VCaP (cell line): ENCODE data around the gene ANKMY1.

Experiments used
- H3K27ac ChIP-seq: fragments of 450-650 bp; 2 replicates; pipeline ENCODE4 v1.5.1; 2017
- TF ChIP-seq, protein P1 (sequence below): fragments of 450-650 bp; conservative IDR thresholded peaks from 2 replicates; pipeline ENCODE4 v1.5.1; 2017; ENCODE audit warnings: mild to moderate bottlenecking, moderate library complexity

Gene ANKMY1

DNA sequence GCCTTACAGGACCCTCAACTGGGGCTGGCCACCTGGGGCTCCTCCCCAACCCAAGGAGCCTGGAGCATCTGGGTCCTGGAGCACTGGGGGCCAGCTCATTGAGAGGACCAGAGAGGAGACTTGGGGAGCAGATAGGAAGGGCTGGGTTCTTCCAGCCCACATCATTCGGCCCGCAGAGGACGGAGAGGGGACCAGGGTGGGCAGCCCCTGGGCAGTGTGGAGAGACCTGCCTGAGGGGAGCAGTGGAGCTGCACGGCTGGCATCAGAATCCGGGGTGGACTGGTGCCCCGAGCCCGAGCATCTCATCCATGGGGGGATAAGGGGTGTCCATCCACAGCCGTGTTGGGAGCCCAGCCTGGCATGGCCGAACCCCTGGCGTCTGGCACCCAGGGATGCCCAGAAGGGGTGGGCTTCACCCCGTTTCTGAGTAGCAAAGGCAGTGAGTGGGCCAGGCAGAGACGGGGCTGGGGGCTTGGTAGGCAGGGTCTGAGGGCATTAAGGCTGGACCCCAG, 111.1 kb downstream of the ANKMY1 start:
- TF ChIP-seq, protein P1, sequence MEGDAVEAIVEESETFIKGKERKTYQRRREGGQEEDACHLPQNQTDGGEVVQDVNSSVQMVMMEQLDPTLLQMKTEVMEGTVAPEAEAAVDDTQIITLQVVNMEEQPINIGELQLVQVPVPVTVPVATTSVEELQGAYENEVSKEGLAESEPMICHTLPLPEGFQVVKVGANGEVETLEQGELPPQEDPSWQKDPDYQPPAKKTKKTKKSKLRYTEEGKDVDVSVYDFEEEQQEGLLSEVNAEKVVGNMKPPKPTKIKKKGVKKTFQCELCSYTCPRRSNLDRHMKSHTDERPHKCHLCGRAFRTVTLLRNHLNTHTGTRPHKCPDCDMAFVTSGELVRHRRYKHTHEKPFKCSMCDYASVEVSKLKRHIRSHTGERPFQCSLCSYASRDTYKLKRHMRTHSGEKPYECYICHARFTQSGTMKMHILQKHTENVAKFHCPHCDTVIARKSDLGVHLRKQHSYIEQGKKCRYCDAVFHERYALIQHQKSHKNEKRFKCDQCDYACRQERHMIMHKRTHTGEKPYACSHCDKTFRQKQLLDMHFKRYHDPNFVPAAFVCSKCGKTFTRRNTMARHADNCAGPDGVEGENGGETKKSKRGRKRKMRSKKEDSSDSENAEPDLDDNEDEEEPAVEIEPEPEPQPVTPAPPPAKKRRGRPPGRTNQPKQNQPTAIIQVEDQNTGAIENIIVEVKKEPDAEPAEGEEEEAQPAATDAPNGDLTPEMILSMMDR, result no peak
- H3K27ac ChIP-seq, result no peak overlapping the region

DNA sequence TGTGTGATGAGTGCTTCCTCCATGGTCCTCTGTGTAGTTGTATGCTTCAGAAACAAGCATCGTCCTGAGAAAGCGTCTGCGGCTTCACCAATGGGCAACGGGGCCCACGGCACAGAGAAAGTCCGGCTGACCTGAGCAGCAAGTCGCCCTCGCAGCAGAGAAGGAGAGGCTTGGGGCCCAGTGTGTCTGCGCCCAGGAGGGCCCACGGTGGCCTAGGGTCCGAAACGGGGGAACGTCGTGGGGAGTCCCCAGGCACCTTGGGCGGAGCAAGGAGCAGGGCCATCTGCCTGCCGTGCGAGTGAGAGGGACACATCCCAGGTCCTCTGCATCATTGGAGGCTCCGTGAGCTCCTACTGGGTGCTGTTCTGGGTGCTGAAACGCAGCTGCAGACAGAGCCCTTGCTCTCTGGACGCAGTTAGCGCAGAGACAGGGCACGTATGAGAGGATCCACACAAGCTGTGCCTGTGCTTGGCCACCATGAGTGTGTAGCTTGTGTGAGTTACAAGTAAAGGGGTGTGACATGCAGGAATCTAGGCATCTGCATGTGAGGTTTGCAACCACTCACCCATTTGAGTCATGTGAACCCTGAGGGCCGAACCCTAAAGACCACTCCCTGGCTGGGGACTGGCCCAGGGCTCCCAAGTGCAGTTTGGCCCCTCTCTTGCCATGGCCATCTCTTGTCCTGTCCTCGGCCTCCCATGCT, 111.7 kb downstream of the ANKMY1 start:
- TF ChIP-seq, protein P1, result no peak
- H3K27ac ChIP-seq, result no peak overlapping the region

DNA sequence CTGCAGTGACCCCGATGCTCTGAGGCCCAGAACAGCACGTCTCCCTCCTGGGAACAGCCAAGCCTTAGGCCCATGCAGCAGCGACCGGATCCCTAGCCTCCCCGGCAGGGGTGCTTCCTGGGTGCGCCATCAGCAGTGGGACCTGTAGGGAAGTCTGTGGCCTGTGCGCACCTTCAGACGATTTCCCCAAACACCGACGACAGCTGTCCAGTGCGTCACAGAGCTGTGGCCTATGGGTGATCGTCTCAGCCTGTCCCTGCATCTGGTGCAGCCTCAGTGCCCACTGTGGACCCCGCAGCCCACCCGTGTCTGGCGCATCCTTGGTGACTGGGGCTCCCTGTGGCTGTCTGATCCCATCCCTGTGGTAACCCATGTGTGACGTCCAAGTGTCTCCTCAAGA, 113.3 kb downstream of the ANKMY1 start:
- TF ChIP-seq, protein P1, result no peak
- no peak overlapping the region for H3K27ac ChIP-seq

DNA sequence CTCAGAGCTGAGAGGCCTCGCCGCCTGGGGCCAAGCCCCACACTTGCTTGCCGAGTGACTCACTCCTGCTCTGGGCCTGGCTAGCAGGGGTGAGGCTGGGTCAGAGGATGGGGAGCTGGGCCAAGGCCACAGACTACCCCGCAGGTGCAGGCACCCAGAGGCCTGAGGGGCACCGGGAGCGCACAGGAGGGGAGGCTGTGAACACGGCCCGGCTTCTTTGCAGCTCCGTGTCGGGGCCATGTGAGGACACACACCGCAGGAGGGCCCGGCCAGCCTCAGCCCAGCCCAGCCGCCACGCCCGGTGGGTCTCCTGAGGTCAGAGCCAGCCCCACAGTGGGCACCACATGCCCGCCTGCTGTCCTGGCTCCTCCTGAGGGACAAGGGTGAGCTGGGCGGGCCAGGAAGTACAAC, 113.9 kb downstream of the ANKMY1 start:
- TF ChIP-seq, protein P1, result no peak
- no peak overlapping the region for H3K27ac ChIP-seq

DNA sequence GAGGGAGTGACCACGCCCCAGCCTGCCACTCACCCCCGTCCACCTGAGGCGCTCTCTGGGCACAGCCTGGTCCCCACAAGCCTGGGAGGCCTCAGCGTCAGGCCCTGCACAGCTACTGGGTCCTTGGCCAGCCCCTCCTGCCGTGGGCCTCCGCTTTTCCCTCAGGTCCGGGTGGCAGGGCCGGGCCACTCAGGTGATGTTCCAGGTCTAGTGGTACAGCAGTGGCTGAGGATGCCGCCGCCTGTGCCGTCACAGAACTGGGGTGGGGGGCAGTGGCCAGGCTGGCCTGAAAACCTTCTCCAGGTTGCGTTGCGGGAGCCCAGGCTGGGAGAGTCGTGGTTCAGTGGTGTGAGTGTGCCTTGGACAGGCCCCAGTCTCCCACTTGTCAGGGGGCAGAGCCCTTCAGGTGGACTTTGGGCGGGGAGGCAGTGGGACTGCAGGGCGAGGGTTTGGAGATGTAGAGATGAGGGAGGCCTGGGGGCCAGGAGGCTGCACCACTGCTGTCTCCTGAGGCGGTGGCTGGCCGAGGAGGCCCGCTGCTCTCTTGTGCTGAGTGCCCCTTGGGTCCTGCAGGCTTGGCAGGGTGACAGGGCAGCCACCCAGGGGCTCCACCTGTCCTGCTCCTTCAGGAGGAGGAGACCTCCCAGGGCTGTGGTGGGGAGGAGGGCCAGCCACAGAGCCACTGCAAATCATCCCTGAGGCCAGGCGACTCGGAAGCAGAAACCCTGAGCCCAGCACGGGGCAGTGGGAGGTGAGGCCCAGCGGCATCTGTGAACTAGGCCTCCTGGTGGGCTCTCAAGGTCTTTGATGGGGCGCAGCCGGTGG, 114.7 kb downstream of the ANKMY1 start:
- TF ChIP-seq, protein P1, result no peak
- H3K27ac ChIP-seq, result no peak overlapping the region

DNA sequence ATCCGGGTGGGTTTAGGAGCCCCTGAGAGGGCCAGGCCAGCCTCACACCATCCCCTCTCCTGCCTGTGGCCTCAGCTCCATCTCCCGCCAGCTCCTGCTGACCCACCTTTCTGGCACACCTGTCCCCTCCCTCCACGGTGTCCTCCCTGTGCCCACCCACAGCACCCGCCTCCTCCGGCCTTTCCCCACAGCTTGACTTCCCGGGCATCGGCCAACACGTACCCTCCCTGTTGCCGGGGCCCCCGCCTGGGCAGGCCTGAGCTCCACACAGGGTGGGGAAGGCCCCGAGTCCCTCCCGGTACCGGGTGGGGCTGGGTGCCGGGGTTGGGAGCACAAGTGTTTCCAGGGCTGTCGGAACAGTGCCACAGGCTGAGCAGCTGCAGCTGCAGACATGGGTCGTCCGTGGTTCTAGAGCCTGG, 115.8 kb downstream of the ANKMY1 start:
- TF ChIP-seq, protein P1, result no peak
- no peak overlapping the region for H3K27ac ChIP-seq

DNA sequence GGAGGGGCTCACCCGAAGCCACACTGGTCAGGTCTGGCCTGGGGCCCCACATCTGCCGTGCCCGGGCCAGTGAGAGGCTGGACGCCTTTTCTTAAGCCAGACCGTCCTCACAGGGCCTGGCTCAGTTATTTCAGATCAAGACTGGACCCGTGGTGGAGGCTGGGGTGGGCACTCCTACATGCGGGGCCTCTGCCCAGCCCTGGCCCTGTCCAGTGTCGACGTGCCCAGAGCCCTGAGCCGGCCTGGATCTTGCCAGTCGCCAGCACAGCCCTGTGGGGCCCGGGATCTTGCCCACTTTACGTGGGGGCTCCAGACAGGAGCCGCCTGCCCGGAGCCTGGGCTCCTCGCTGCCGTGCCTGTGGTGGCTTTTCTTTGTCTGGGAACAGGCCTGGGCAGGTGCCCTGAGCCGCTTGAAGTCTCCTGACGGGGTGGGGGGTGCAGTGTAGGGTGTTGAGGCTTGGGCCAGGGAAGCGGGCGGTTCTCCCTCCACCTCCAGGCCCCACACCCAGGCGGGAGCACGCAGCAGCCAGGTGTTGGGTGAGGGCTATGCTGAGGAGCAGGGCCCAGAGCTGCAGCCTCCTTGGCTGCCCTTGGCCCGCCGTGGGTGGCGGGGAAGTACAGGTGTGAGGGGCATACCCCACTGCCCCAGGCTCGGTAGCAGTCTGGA, 116.3 kb downstream of the ANKMY1 start:
- TF ChIP-seq, protein P1, result no peak
- no peak overlapping the region for H3K27ac ChIP-seq
